HG03097 (cell line): ENCODE data around the gene GOLGA3.
"Not testable (repeated sequence)": the region's sequence is repeated elsewhere in the genome, so short reads cannot be mapped to it uniquely, and the experiment has no call there.

Source experiments
- ATAC-seq: cut with Tn5 transposase; IDR thresholded peaks from one replicate; pipeline ENCODE4 v1.9.1; 2021; ENCODE audit not compliant: unreplicated experiment, low FRiP score

Gene GOLGA3

GRCh38 chr12:132828706-132829534 lies at the start of gene GOLGA3:
TSS of gene GOLGA3 (minus strand) at chr12:132828869. CDS start at chr12:132822128, 6,741 bp downstream.
- ATAC-seq: peak; percentile 89

- ATAC-seq: not testable (repeated sequence)
These were observed 46.0 kb upstream of the GOLGA3 start for GRCh38 chr12:132874620-132875019.

GRCh38 chr12:132874175-132874574 lies 45.5 kb upstream of the GOLGA3 start:
- ATAC-seq: no peak

- ATAC-seq: no peak
These were observed 45.1 kb upstream of the GOLGA3 start for GRCh38 chr12:132873724-132874123.

- ATAC-seq: no peak
These were observed 44.3 kb upstream of the GOLGA3 start for GRCh38 chr12:132872975-132873421.

- no peak for ATAC-seq
These were observed 43.6 kb upstream of the GOLGA3 start for GRCh38 chr12:132872073-132872855.

GRCh38 chr12:132869551-132869950 lies 40.9 kb upstream of the GOLGA3 start:
- ATAC-seq: no peak

GRCh38 chr12:132866251-132866828 lies 37.7 kb upstream of the GOLGA3 start:
- ATAC-seq: no peak

GRCh38 chr12:132861558-132861957 lies 32.9 kb upstream of the GOLGA3 start:
- ATAC-seq: no peak

GRCh38 chr12:132858718-132859266 lies 30.1 kb upstream of the GOLGA3 start:
- no peak for ATAC-seq

GRCh38 chr12:132857019-132857418 lies 28.4 kb upstream of the GOLGA3 start:
- ATAC-seq: not testable (repeated sequence)

- no peak for ATAC-seq
These were observed 27.9 kb upstream of the GOLGA3 start for GRCh38 chr12:132856581-132856980.

- ATAC-seq: not testable (repeated sequence)
These were observed 26.5 kb upstream of the GOLGA3 start for GRCh38 chr12:132855211-132855610.

- no peak for ATAC-seq
These were observed 24.8 kb upstream of the GOLGA3 start for GRCh38 chr12:132853285-132854092.

- no peak for ATAC-seq
These were observed 23.8 kb upstream of the GOLGA3 start for GRCh38 chr12:132852496-132852895.

- no peak for ATAC-seq
These were observed 22.8 kb upstream of the GOLGA3 start for GRCh38 chr12:132851465-132851864.

GRCh38 chr12:132850291-132850690 lies 21.6 kb upstream of the GOLGA3 start:
- ATAC-seq: no peak

- ATAC-seq: no peak
These were observed 19.9 kb upstream of the GOLGA3 start for GRCh38 chr12:132848521-132848920.

GRCh38 chr12:132847363-132848356 lies 19.0 kb upstream of the GOLGA3 start:
- no peak for ATAC-seq
